ENCODE results near the gene FAM241B.

FAM241B gene

DNA sequence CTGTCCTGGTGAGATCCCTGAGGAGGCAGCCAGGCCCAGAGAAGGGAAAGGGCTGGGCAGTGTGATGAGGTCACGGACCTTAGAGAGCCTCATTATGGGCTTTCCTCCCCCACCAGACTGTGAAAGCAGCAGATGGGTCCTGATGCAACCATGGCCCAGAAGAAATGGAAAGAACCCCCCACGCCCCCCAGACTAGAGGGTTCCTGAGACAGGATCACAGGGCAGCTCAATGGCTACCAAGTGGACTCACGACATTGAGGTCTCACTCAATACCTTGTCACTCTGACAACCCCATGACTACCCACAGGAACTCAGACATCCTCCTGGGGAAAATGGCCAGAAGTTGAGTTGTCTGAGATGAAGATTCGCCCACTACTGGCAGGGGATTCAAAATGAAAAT, 36.7 kb downstream of the FAM241B start:
- DNase-seq (ENCODE audit: low spot score) = no peak

DNA sequence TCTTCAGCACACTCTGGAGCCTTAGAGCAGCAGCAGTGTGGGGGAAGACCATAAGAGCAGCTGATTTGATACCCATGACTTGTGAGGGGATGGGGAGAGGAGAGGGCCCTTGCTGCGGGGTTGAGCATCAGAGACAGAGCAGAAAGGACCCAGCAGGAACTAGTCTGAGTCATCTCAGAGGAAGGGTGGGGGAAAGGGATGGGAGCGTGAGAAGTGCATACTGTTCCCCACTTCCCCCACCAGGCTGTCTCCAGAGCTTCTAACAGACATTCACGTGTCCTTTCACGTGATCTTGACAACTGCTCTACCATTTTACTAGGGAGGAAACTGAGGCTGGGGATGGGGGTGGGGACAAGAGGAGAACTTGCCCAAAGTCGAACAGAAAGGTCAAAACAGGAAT, 38.7 kb downstream of the FAM241B start:
- no peak for DNase-seq (ENCODE audit: low spot score)

DNA sequence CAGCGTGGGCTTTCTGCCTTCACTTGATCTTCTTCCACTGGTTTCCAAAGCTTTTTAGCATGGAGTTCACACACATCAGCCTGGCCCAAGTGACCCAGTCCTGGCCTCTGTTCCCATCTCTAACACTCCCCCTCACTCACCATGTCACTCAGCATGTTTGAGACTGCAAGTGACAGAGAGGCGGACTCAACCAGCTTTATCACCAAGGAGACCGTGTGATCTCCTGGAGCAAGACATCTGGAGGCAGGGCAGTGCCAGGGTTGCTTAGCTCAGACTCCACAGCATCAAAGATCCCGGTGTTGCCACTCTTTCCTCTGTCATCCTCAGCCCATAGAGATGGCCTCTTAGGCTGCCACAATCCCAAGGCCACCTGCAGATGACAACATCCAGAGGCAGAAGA, 39.4 kb downstream of the FAM241B start:
- no peak for DNase-seq (ENCODE audit: low spot score)

DNA sequence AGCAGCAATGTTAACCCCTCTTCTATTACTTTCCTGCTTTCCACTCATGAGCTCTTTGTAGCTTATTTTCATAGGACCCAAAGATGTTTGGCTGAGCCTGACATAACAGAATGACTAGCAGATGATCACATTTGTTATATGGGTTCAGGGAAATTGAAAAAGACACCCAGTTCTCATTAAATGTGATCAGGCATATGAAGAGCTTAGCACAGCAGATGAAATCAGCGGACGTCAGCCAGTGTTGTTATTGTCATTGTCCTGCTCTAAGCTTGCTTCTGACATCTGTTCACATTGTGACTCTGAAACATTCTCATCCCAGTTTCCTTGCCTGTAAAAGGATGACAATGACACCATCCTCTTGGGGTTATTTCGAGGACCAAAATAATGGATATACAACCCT, 43.5 kb downstream of the FAM241B start:
- DNase-seq (ENCODE audit: low spot score) = no peak

DNA sequence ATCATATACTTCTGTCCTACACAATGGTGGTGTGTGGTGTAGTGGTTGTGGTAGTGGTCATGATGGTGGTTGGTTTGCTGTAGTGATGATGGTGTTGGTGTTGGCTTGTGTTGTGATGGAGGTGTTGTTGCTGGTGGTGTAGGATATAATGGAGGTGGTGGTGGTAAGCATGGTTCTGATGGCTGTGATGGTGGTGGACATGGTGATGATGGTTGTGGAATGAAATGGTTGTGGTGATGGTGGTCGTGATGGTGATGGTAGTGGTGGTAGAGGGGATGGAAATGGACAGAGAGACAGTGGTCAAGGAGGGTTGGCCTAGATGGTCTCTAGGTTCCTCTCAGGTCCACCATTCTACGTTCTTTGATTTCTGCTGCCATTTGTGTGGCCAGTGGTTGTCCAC, 44.7 kb downstream of the FAM241B start:
- no peak for DNase-seq (ENCODE audit: low spot score)

DNA sequence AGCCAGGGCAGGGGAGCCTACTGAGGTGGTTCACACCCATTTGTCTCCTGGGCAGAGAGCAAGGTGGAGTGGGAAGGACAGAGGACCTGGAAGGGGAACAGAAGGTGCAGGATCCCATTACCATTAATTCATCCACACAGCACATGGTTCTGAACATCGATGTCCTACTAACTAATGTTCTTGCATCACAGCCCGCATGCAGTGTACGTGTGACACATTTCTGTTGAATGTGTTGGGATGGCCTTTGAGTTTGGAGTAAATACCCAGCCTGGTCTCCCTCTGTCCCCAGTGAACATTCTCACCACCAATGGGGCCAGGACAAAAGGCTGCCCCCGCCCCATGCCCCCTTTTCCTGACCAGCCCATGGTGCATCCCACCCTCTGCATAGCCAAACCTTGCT, 46.3 kb downstream of the FAM241B start:
- DNase-seq (ENCODE audit: low spot score) = no peak

DNA sequence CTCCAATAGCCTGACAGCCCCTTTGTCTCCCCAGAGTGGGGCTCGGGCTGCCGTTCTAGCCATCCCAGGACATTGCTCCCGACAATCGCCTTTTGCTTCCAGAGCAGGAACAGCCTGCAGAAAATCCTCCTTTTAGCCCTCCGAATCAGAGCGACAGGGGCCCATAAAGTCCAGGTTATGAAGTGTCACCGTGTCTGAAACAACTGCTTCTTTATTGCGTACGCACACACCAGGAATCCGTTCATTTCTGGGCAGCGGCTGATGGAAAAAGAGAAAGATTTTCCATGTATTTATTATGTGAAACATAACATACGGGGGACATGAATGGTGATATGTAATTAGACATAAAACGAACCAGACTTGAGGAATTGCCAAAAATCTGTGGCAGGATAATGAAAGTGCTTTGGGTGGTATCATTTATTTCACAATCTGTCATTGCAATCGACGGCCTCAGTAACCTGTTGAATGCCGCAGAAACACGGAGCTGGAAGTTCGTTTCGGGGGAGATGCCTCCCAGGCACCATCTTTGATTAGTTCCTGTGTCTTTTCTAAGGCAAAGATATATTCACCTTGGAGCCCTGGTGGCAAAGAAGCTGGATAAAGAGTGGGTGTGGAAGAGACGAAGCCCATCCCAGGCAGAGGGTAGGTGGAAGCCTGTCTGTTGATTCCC, 48.1 kb downstream of the FAM241B start:
- DNase-seq (ENCODE audit: low spot score) = no peak

DNA sequence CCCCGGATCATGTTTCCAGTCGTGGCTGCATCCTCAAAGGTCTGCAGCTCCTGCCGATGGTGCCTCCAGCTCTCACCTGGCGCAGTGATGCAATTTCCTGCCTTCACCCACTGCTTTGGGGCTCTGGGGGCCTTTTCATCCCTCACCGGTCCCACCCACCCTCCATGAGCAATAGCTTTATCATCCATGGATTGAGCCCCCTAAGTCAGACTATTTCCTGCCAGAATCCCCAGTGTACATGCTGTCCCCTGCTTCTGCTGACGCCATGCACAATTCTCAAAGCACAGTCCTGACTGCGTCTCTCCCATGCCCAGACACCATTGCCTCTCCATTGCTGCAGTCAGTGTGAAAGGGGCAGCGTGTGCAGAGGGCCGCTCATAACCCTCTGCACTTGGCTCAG, 49.7 kb downstream of the FAM241B start:
- DNase-seq (ENCODE audit: low spot score) = no peak

DNA sequence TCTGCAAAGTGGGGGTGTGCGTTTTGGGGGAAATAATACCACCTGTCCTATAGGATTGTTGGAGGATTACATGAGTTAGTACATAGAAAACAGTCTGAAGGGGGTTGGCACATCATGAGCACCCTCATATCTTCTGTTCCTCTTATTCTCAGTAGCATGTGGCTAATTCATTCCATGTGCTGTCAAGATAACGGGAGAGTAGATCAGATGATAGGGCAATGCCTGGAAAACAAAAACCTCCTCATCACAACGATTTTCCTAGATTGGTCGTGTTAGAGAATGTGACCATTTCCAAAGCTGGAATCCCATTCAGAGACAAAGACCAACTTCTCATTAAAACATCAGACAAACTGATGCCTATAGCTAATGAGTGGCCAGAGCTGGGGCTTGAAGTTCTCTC, 50.6 kb downstream of the FAM241B start:
- no peak for DNase-seq (ENCODE audit: low spot score)

DNA sequence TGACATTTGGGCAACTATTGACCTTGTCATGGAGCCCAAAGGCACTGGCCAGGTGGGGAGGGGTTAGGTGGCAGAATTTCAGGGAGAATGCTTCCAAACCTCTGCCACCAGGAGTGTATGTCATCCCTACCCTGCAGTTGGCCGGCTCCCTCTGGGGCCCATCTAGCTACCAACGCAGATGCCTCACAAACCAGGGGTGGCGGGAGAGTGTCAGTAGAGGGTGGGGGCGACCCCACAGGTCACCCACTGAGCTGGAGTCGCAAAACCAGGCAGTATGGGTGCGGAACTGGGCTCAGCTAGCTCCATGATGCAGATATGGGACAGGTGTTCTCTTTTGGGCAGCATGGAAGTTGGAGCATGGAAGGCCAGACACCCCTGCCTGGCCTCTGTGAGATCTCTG, 51.4 kb downstream of the FAM241B start:
- no peak for DNase-seq (ENCODE audit: low spot score)

DNA sequence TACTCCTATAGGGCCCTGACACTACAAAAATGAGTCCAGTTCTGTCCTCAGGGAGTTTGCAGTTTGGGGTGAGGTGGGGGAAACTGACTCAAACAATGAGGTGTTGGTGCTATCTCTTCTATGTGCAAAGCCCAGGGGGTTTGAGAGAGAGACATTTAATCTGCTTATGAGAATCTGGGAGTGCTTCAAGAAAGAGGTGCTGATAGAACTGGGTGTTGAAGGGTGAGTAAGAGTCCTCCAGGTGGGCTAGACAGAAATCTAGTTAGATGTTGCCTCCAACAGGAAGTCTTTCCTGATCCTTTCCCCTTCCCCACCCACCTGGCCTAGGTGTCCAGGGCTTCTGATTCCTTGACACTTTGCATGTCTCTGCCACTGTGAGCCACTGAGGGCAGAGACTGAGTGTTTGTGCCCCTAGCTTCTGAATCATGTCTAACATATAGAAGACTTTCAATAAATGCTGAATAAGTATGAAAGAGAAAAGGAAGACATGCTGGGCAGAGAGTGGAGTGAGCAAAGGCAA, 53.0 kb downstream of the FAM241B start:
- DNase-seq (ENCODE audit: low spot score) = no peak

Measured in pons (tissue), 1 donor.